Breast epithelium (tissue), 4 donors: ENCODE data around the gene KCNIP1. TPM values are rescaled to one million over a fixed set of nuclear protein-coding genes. Genes with fewer than 3 reads are reported as not detected.
"Not testable (repeated sequence)": the region's sequence is repeated elsewhere in the genome, so short reads cannot be mapped to it uniquely, and the experiment has no call there.

Source experiments
- DNase-seq, 2 donors: peaks; one replicate each; pipeline ENCODE4 v3.0.0-alpha.2; 2019; ENCODE audit warnings: low spot score in 2 of 2
- H3K27ac ChIP-seq, 2 donors: fragments of 200-600 bp; sonication (generic) in 1 of 2; one replicate each; pipeline ENCODE4 v1.5.1; 2016 to 2019; ENCODE audit warnings: mild to moderate bottlenecking in 1 of 2
- H3K27me3 ChIP-seq, 2 donors: fragments of 200-600 bp; sonication (generic) in 1 of 2; one replicate each; pipeline versions ENCODE4 v1.5.1 to v1.6.0; 2017 to 2019; ENCODE audit warnings: control low read depth in 1 of 2, mild to moderate bottlenecking in 1 of 2
- H3K36me3 ChIP-seq: fragments of 200-600 bp; one replicate; pipeline ENCODE4 v1.5.1; 2019
- H3K4me1 ChIP-seq, 2 donors: fragments of 200-600 bp; sonication (generic); one replicate each; pipeline ENCODE4 v1.5.1; 2016 to 2019; ENCODE audit warnings: control low read depth in 1 of 2
- H3K4me3 ChIP-seq, 3 donors: fragments of 200-600 bp; sonication (generic); 1 replicate in 2 of 3; 2 replicates in 1 of 3; pipeline ENCODE4 v1.5.1; 2016 to 2019; ENCODE audit warnings: mild to moderate bottlenecking in 3 of 3, moderate library complexity in 2 of 3
- H3K9me3 ChIP-seq, 2 donors: fragments of 200-600 bp; sonication (generic) in 1 of 2; one replicate each; pipeline ENCODE4 v1.5.1; 2016 to 2019; ENCODE audit warnings: control low read depth in 1 of 2
- CTCF ChIP-seq, 3 donors: fragments of 450-650 bp; IDR thresholded peaks; one replicate each; pipeline ENCODE4 v1.5.1; 2016 to 2017; ENCODE audit warnings: antibody characterized with exemption in 3 of 3, mild to moderate bottlenecking in 3 of 3, moderate library complexity in 3 of 3
- POLR2A ChIP-seq: fragments of 450-650 bp; IDR thresholded peaks from one replicate; pipeline ENCODE4 v1.6.1; 2016; ENCODE audit warnings: antibody characterized with exemption, mild to moderate bottlenecking, moderate library complexity
- POLR2AphosphoS5 ChIP-seq, 3 donors: sonication (generic); formaldehyde crosslinking; IDR thresholded peaks; one replicate each; pipeline ENCODE4 v1.6.1; 2017; ENCODE audit warnings: antibody characterized with exemption in 3 of 3
- intact Hi-C: fragments of 100-400 bp; cut with DNase I; formaldehyde crosslinking; loops from one replicate; pipeline ENCODE4 v1.15.1; 2023; ENCODE audit warnings: low total_unique reads
- total RNA-seq, 3 donors: library from RNA; depleted of rRNA; stranded (reverse); fragments of >200 nt; gene quantifications; one replicate each; pipeline ENCODE4 v1.1.0, GENCODE V29; 2016

Gene KCNIP1
- total RNA-seq, 3 donors from 2014 or later = 1.0 to 1.6 TPM; not detected in 1

GRCh38 chr5:170545313-170545712 lies 41.5 kb downstream of the KCNIP1 start:
- no peak overlapping the region for H3K27ac ChIP-seq
- H3K9me3 ChIP-seq = peaks cover 0 to 13% of the 10 kb centered on the region in 2 donors
- no peak for DNase-seq
- intact Hi-C loops = no loop called here
- TF ChIP-seq POLR2AphosphoS5 (IDR thresholded peaks at IDR 0.05) = no peak
- no peak for TF ChIP-seq CTCF (IDR thresholded peaks at IDR 0.05)
- no peak for TF ChIP-seq POLR2A
- H3K4me1 ChIP-seq = no peaks in the 10 kb centered on the region
- no peaks in the 10 kb centered on the region for H3K27me3 ChIP-seq
- H3K36me3 ChIP-seq = no peaks in the 10 kb centered on the region
- no peak overlapping the region for H3K4me3 ChIP-seq

GRCh38 chr5:170545811-170546210 lies 42.0 kb downstream of the KCNIP1 start:
- intact Hi-C loops = no loop called here
- Histone ChIP-seq H3K9me3 (peaks cover 0 to 13% of the 10 kb centered on the region in 2 donors), H3K27ac (no peak overlapping the region), H3K27me3 (no peaks in the 10 kb centered on the region), H3K36me3 (no peaks in the 10 kb centered on the region), H3K4me3 (no peak overlapping the region), H3K4me1 (no peaks in the 10 kb centered on the region)
- no peak for DNase-seq
- TF ChIP-seq POLR2AphosphoS5 (IDR thresholded peaks at IDR 0.05) (no peak), POLR2A (no peak), CTCF (IDR thresholded peaks at IDR 0.05) (no peak)

GRCh38 chr5:170546282-170546681 lies 42.5 kb downstream of the KCNIP1 start:
- TF ChIP-seq POLR2A = no peak
- no peak for TF ChIP-seq POLR2AphosphoS5 (IDR thresholded peaks at IDR 0.05)
- no peak for TF ChIP-seq CTCF (IDR thresholded peaks at IDR 0.05)
- DNase-seq = no peak
- intact Hi-C loops = no loop called here

GRCh38 chr5:170550382-170550781 lies 46.6 kb downstream of the KCNIP1 start:
- H3K4me1 ChIP-seq, H3K27ac ChIP-seq, DNase-seq, intact Hi-C loops, H3K36me3 ChIP-seq, H3K4me3 ChIP-seq, H3K27me3 ChIP-seq, H3K9me3 ChIP-seq: not testable (repeated sequence)

More at GRCh38 chr5:170546282-170546681, 42.5 kb downstream of the KCNIP1 start:
- peaks cover 0 to 13% of the 10 kb centered on the region in 2 donors for H3K9me3 ChIP-seq
- H3K27ac ChIP-seq = no peak overlapping the region
- no peaks in the 10 kb centered on the region for H3K4me1 ChIP-seq
- no peaks in the 10 kb centered on the region for H3K27me3 ChIP-seq
- no peaks in the 10 kb centered on the region for H3K36me3 ChIP-seq
- H3K4me3 ChIP-seq = no peak overlapping the region

GRCh38 chr5:170551076-170551475 lies 47.3 kb downstream of the KCNIP1 start:
- TF ChIP-seq CTCF (IDR thresholded peaks at IDR 0.05) (no peak), POLR2A (no peak), POLR2AphosphoS5 (IDR thresholded peaks at IDR 0.05) (no peak)
- intact Hi-C loops = no loop called here
- no peak for DNase-seq
- H3K9me3 ChIP-seq = peaks cover 0 to 3% of the 10 kb centered on the region in 2 donors
- no peaks in the 10 kb centered on the region for H3K36me3 ChIP-seq
- H3K27me3 ChIP-seq = peaks cover 0 to 3% of the 10 kb centered on the region in 2 donors
- no peaks in the 10 kb centered on the region for H3K4me1 ChIP-seq
- no peak overlapping the region for H3K27ac ChIP-seq
- no peak overlapping the region for H3K4me3 ChIP-seq

- Histone ChIP-seq H3K4me1 (no peaks in the 10 kb centered on the region), H3K36me3 (no peaks in the 10 kb centered on the region), H3K27ac (no peak overlapping the region), H3K9me3 (no peaks in the 10 kb centered on the region), H3K27me3 (peaks cover 0 to 3% of the 10 kb centered on the region in 2 donors), H3K4me3 (no peak overlapping the region)
- intact Hi-C loops = no loop called here
- no peak for DNase-seq
- TF ChIP-seq POLR2AphosphoS5 (IDR thresholded peaks at IDR 0.05) = no peak
- TF ChIP-seq POLR2A = no peak
- no peak for TF ChIP-seq CTCF (IDR thresholded peaks at IDR 0.05)
These were observed 47.8 kb downstream of the KCNIP1 start for GRCh38 chr5:170551622-170552021.
